ENCODE data around the gene HDAC4.

GRCh38 chr2:239169311-239170048 lies 231.3 kb downstream of the HDAC4 start:
- TF ChIP-seq SP1 (IDR thresholded peaks at IDR 0.05) (no peak), FOXA1 (IDR thresholded peaks at IDR 0.05) (no peak), SUZ12 (IDR thresholded peaks at IDR 0.05) (no peak), BHLHE40 (IDR thresholded peaks at IDR 0.05; ENCODE audit: borderline replicate concordance) (no peak), ARNT (IDR thresholded peaks at IDR 0.05) (no peak), NFRKB (IDR thresholded peaks at IDR 0.05) (no peak), LEF1 (IDR thresholded peaks at IDR 0.05; ENCODE audit: borderline replicate concordance) (no peak), HDGF (IDR thresholded peaks at IDR 0.05; ENCODE audit: borderline replicate concordance) (no peak), FOXM1 (IDR thresholded peaks at IDR 0.05; ENCODE audit: borderline replicate concordance) (no peak), PKNOX1 (IDR thresholded peaks at IDR 0.05) (no peak), ZNF384 (IDR thresholded peaks at IDR 0.05) (no peak), ELF4 (IDR thresholded peaks at IDR 0.05) (no peak), CTBP1 (IDR thresholded peaks at IDR 0.05; ENCODE audit: borderline replicate concordance) (no peak), FOXK2 (IDR thresholded peaks at IDR 0.05) (no peak)

Data from HEK293T (cell line).